ENCODE data around the gene POM121L2. TPM values are rescaled to one million over a fixed set of nuclear protein-coding genes. Genes with fewer than 3 reads are reported as not detected.
A peak's percentile ranks its signal among the peaks of the same experiment; 100 is the strongest.

Gene POM121L2
- total RNA-seq, 1 donor from 2014 or later: not detected

DNA sequence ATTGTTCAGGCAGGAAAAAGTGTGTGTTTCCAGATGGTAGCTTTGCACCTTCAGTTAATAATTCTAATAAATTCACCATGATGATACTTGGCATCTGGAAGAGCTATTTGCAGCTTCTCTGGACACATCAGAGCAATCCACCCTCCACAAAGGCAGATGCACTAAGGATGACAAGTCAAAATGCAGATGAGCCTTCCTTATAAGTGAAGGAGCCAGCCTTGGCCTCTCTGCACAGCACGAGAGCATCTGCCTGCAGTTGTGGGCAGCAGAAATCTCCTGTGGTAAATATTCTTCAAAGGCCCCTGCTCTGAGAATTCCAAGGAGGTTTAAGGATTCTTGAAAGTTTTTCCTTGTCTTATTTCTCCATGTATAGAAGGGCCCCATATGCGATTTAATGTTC, 6.9 kb upstream of the POM121L2 start:
- Histone ChIP-seq H3K27ac (no peak overlapping the region), H3K4me3 (no peak overlapping the region), H3K36me3 (no peaks in the 10 kb centered on the region), H3K4me1 (no peaks in the 10 kb centered on the region), H3K9me3 (no peaks in the 10 kb centered on the region), H3K27me3 (ENCODE audit: low read depth) (peaks cover 10% of the 10 kb centered on the region)
- intact Hi-C loops (cut with DNase I): no loop called here
- TF ChIP-seq CTCF (IDR thresholded peaks at IDR 0.05): no peak
- DNase-seq (no peak), ATAC-seq (no peak)

DNA sequence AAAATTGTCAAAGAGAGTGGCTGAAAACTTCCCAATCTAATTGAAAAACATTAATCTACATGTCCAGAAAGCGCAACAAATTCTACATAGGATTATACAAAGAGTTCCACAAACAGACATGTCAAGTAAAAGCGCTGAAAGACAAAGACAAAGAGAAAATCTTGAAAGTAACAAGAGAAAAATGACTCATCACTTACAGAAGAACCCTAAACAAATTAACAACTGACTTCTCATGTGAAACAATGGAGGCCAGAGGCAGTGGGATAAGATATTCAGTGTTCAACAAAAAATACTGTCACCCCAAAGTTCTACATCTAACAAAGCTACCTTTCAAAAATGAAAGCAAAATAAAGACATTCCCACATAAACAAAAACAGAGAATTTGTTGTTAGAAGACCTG, 2.0 kb upstream of the POM121L2 start:
- no peak for ATAC-seq
- intact Hi-C loops (cut with DNase I): no loop called here

GRCh38 chr6:27312950-27313271, 838 bp upstream of the POM121L2 start:
- ATAC-seq (no peak), DNase-seq (no peak)
- H3K27ac ChIP-seq: no peak overlapping the region
- H3K4me3 ChIP-seq: peak overlapping the region; percentile 61
- intact Hi-C loops (cut with DNase I): no loop called here
- no peaks in the 10 kb centered on the region for H3K9me3 ChIP-seq
- H3K36me3 ChIP-seq: no peaks in the 10 kb centered on the region
- no peak for TF ChIP-seq CTCF (IDR thresholded peaks at IDR 0.05)
- peaks cover 10% of the 10 kb centered on the region for H3K4me1 ChIP-seq
- H3K27me3 ChIP-seq (ENCODE audit: low read depth): peaks cover 60% of the 10 kb centered on the region

More for the DNA sequence above, 2.0 kb upstream of the POM121L2 start:
- no peak for TF ChIP-seq CTCF (IDR thresholded peaks at IDR 0.05)
- no peaks in the 10 kb centered on the region for H3K36me3 ChIP-seq
- DNase-seq: no peak
- no peak overlapping the region for H3K4me3 ChIP-seq
- peaks cover 10% of the 10 kb centered on the region for H3K4me1 ChIP-seq
- no peaks in the 10 kb centered on the region for H3K9me3 ChIP-seq
- peaks cover 54% of the 10 kb centered on the region for H3K27me3 ChIP-seq (ENCODE audit: low read depth)
- H3K27ac ChIP-seq: no peak overlapping the region

DNA sequence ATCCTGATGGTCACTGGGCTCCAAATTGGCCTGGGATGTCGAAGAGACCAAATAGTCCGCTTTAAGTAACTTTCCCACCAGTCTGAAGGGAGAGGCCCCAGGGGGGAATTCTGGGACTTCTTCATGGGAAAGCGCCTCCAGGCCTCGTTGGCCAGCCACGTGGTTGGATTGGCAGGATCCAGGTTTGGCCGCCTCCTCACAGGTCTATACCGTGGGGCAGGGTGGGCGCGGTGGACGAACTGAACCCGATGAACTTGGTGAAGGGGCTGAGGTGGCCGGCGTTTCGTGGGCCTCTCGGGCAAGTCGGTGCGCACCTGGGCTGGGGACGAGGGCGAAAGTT, 297 bp downstream of the POM121L2 start:
- H3K36me3 ChIP-seq: no peaks in the 10 kb centered on the region
- no peak for TF ChIP-seq CTCF (IDR thresholded peaks at IDR 0.05)
- H3K9me3 ChIP-seq: no peaks in the 10 kb centered on the region
- peaks cover 64% of the 10 kb centered on the region for H3K27me3 ChIP-seq (ENCODE audit: low read depth)
- peak; percentile 17 to 21 for ATAC-seq
- DNase-seq: no peak
- no peak overlapping the region for H3K27ac ChIP-seq
- peaks cover 10% of the 10 kb centered on the region for H3K4me1 ChIP-seq
- peak overlapping the region; percentile 61 for H3K4me3 ChIP-seq
- intact Hi-C loops (cut with DNase I): no loop called here

DNA sequence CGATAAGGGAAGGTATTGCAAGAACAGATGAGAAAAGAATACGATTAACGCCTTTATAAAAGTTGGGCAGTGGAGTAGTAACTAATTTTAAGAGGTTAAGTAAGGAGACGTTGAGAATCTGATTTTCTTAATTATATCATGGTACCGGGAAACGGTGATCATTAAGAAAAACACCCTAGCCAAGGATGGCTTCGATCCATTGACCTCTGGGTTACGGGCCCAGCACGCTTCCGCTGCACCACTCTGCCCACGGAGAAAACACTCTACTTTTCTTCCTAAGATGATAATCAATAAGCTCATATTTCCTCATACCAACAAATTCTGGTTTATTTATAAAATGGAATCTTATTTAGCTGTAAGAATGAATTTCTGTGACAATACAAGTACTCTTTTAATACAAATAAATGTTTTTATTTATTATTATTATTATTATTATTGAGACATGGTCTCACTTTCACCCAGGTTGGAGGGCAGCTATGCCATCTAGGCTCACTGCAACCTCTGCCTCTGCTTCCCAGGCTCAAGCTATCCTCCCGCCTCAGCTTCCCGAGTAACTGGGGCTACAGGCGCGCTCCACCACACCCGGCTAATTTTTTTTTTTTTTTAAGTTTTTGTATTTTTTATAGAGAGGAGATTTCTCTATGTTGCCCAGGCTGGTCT, 8.3 kb downstream of the POM121L2 start:
- Histone ChIP-seq H3K4me3 (no peak overlapping the region), H3K4me1 (no peaks in the 10 kb centered on the region), H3K27me3 (ENCODE audit: low read depth) (peaks cover 85% of the 10 kb centered on the region), H3K27ac (no peak overlapping the region), H3K36me3 (no peaks in the 10 kb centered on the region), H3K9me3 (no peaks in the 10 kb centered on the region)
- no peak for ATAC-seq
- TF ChIP-seq CTCF (IDR thresholded peaks at IDR 0.05): no peak
- intact Hi-C loops (cut with DNase I): no loop called here
- no peak for DNase-seq

Data from lower lobe of right lung (tissue), 2 donors.